ENCODE results near the gene NFE2L3.
A peak's percentile ranks its signal among the peaks of the same experiment; 100 is the strongest.

Gene NFE2L3

DNA sequence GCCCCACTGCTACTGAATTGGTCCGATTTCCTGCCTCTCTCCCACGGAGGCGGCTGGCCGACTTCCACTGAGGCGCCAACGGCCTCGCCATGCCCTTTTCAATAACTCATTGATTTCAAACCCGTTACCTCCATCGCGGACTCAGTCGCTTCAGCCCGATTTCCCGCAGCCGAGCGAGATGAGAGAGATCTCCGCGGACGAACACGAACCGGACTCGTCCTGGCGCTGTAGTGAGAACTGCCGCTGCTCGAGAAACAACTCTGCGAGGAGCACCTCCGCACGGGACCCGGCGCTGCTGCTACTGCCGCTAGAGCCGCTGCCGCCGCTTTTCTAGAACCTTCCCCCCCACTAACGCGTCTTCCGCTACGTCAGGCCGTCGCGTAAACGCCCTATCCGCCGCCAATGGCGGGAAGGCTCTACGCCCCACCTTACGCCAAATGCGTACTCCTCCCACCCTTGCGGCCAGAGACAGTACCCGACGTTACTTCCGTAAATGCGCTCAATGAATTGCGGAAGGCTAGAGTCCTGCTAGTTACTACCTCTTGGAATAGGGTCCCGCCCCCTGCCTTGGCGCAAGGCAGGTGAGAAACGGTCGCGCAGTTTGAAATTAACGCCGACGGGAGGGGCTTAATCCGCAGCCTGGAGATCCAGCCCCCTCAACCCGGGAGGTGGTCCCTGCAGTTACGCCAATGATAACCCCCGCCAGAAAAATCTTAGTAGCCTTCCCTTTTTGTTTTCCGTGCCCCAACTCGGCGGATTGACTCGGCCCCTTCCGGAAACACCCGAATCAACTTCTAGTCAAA, 48.6 kb downstream of the NFE2L3 start, which contains the start of gene HNRNPA2B1:
Gene HNRNPA2B1 (minus strand): TSS at position 303 of the 803 bp plus-strand sequence. CDS start 169 bp downstream, at position 134.
- DNase-seq = peak; percentile 97 to 99

DNA sequence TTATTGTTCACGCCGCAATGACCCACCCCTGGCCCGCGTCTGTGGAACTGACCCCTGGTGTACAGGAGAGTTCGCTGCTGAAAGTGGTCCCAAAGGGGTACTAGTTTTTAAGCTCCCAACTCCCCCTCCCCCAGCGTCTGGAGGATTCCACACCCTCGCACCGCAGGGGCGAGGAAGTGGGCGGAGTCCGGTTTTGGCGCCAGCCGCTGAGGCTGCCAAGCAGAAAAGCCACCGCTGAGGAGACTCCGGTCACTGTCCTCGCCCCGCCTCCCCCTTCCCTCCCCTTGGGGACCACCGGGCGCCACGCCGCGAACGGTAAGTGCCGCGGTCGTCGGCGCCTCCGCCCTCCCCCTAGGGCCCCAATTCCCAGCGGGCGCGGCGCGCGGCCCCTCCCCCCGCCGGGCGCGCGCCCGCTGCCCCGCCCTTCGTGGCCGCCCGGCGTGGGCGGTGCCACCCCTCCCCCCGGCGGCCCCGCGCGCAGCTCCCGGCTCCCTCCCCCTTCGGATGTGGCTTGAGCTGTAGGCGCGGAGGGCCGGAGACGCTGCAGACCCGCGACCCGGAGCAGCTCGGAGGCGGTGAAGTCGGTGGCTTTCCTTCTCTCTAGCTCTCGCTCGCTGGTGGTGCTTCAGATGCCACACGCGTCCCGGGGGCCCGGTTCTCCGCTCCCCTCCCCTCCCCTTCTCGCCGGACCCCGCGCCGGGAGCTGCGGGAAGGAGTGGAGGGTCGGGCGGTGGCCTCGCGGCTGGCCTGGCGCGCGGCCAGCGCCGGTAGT, 49.4 kb downstream of the NFE2L3 start, which contains the start of gene CBX3:
Gene CBX3 (plus strand): TSS at position 499 of the 772 bp plus-strand sequence. CDS start 1,254 bp downstream, outside the sequence.
- DNase-seq = peak; percentile 91 to 93

DNA sequence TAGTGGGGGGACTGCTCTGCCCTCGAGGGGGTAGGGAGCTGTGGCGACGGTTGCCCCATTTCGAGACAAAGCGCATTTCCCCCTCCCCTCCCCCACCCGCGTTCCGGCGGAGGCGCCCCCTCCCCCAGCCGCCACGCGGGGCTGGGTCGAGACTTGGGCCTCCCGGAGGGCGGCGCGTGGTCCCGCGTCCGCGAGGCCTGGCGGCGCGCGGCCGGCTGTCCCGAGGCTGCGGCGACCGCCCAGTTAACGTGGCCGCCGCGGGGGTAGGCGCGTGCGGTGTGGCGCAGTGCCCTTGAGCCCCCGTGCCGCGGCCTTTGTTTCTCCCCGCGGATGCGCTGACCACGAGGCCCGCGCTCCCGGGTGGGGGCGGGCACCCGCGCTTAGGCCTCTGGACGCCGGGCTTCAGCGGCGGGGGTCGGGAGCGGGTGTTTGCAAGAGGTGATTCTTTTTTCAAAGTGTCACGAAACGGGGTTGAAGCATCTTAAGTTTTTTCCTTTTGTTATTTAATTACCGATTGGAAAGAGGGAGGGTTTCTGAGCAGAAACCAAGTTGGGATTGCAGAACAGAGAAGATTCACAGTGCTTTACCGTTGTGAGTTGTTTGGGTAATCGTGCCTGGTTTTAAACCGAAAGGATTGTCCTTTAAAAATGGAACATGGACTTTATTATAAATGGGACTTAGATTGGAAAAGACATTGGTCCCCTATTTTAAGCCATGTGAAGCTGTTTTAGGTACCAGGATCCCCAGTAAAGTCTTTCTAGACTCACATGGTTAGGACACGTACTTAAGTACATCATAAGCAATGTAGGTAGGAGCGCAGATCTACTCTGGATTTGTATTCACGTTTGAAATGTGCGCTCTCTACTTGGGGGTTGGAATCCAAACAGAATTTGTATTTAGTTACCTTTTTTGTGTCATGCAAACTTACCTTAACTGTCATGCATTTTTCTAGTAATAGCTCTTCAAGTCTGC, 50.3 kb downstream of the NFE2L3 start:
- DNase-seq = peak; percentile 60 to 61

DNA sequence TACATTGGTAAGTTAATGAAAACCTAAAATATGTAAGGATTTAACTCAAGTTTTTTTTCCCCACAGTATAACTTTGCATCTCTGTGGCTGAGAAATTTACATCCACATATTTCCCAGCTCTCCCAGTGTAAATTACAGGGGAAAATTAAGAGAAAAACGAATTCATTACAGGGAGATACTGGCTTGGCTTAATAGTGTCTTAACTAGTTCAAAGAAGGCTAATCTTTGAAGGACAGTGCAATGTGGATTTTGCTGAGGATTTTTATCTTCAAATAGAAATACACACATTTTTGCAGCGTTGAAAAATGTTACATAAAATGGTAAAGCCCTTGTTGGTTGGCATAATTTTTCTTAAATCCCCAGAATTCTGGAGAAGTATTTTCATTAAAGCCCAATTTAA, 51.0 kb downstream of the NFE2L3 start:
- no peak for DNase-seq

DNA sequence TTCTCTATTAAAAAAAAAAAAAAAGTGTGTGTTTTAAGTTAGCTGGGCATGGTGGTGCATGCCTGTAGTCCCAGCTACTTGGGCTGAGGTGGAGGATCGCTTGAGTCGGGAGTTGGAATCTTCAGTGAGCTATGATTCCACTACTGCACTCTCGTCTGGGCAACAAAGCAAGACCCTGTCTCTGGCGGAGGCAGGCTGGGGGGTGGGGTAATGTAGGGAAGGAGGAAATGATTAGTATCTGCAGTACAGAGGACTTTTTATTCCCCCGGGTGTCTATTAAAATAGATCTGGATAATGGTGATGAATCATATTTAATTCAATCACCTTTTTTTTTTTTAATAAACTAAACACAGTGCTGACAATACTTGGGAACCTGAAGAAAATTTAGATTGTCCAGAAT, 56.0 kb downstream of the NFE2L3 start:
- no peak for DNase-seq

GRCh38 chr7:26212921-26213718, 61.1 kb downstream of the NFE2L3 start:
- no peak for DNase-seq

GRCh38 chr7:26213807-26214515, 62.0 kb downstream of the NFE2L3 start:
- DNase-seq = no peak

- DNase-seq = no peak
Observed at GRCh38 chr7:26216049-26216448, 64.1 kb downstream of the NFE2L3 start.

DNA sequence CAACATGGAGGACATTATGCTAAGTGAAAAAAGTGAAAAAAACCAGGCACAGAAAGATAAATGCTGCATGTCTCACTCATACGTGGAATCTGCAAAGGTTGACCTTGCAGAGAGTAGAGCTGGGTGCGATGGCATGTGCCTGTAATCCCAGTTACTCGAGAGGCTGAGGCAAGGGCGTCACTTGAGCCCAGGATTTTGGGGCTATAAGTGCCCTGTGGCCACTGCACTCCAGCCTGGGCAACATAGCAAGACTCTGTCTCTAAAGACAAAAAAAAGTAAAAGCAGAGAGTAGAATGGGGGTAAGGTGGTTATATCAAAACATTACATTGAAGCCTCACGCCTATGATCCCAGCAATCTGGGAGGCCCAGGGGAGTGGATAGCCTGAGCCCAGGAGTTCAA, 72.4 kb downstream of the NFE2L3 start:
- no peak for DNase-seq

DNA sequence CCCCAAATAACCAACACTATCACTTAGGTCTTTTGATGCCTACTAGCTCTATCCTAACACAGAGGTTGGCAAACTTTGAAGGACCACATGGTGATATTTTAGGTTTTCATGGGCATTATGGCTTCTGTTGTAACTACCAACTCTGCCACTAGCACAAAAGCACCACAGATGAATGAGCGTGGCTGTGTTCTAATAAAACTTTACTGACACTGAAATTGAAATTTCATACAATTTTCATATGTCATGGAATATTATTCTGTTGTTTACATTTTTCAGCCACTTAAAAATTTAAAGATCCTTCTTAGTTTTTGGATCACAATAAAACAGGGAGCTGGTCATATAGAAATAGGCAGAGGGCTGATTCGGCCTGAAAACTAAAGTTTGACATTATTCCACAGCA, 76.0 kb downstream of the NFE2L3 start:
- no peak for DNase-seq

DNA sequence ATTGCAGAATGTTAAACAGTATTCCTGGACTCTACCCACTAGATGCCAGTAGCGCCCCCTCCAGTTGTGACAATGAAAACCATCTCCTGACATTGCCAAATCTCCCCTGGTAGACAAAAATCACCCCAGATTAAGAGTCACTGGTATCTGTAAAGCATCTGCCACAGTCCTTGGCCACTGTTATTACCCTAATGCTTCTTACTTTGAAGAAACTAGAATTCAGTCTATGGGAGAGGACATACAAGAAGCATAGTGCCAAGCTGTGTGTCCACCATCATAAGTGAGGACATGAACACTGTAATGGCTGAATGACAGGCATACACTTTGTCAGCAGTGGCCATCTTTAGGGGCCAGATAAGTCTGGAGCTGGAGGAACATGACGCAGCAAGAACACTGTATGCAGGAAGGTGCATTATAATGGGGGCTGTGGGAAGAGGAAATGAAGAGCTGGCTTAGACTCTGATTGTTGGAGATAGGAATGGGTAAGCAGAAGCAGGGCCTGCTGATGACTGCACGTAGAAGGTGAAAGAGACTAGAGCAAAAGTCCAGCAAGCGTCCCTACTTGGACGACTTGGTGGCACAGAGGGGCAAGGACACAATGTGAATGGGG, 82.0 kb downstream of the NFE2L3 start:
- no peak for DNase-seq
